Pancreas (tissue), 10 donors: ENCODE measurements around the gene ZCCHC18. TPM values are rescaled to one million over a fixed set of nuclear protein-coding genes. Genes with fewer than 3 reads are reported as not detected.
A peak's percentile ranks its signal among the peaks of the same experiment; 100 is the strongest.

Source experiments
- ATAC-seq, 4 donors: fragments of 200-7000 bp; cut with Tn5 transposase; one replicate each; pipeline versions ENCODE4 v1.8.0 to v1.9.1; 2020; ENCODE audit warnings: mild to moderate bottlenecking in 4 of 4, moderate library complexity in 4 of 4
- DNase-seq, 6 donors: peaks; one replicate each; pipeline ENCODE4 v3.0.0-alpha.2; 2020
- FAIRE-seq: peaks from 2 replicates; lab custom pipeline; 2012; peaks lifted over from hg19 to GRCh38; lab: Jason Lieb, UNC
- H3K27ac ChIP-seq, 4 donors: fragments of 200-600 bp; sonication (generic); 1 replicate in 3 of 4; 2 replicates in 1 of 4; pipeline versions ENCODE4 v1.5.0 to v1.8.0; 2020
- H3K27me3 ChIP-seq, 4 donors: fragments of 200-600 bp; one replicate each; pipeline ENCODE4 v1.8.0; 2021
- H3K36me3 ChIP-seq, 3 donors: fragments of 200-600 bp; sonication (generic) in 1 of 3; one replicate each; pipeline versions ENCODE4 v1.5.0 to v1.8.0; 2020 to 2021
- H3K4me1 ChIP-seq, 3 donors: fragments of 200-600 bp; one replicate each; pipeline ENCODE4 v1.8.0; 2021
- H3K4me3 ChIP-seq, 4 donors: fragments of 200-600 bp; sonication (generic) in 2 of 4; one replicate each; pipeline versions ENCODE4 v1.5.0 to v1.8.0; 2020 to 2021
- H3K9me3 ChIP-seq, 4 donors: fragments of 200-600 bp; one replicate each; pipeline ENCODE4 v1.8.0; 2021
- CTCF ChIP-seq, 4 donors: fragments of 200-600 bp; sonication (generic) in 3 of 4; IDR thresholded peaks; one replicate each; pipeline versions ENCODE4 v1.5.0 to v1.8.0; 2021; ENCODE audit warnings: antibody characterized with exemption in 4 of 4
- WGBS, 2 donors: extraction: QIAGEN DNeasy Blood & Tissue Kit; methylation state at CpG; one replicate each; pipeline ENCODE4 v1.1.7; 2013; 5-methylcytosine and 5-hydroxymethylcytosine counted together
- intact Hi-C, 3 donors: fragments of 100-400 bp; cut with DNase I; formaldehyde crosslinking; loops; one replicate each; pipeline versions ENCODE4 v1.11.1 to v1.14.2; 2022
- polyA plus RNA-seq, 2 donors: library from polyadenylated mRNA; stranded (reverse); fragments of 200-250 nt; gene quantifications; one replicate each; pipeline ENCODE4 v1.2.3, GENCODE V29; 2013
- total RNA-seq, 6 donors: library from RNA; stranded (reverse); fragmentation: NEBNext Ultra II Directional in 4 of 6; extraction: Animal tissue kit (Norgen Biotek cat#: 25700) in 4 of 6; gene quantifications; one replicate each; pipeline versions ENCODE4 v1.2.1 to v1.2.4, GENCODE V29; 2021 to 2023
- donor health status: healthy with polysubstance abuse.
- donor health status: DM: no; HTN: no; CAD: no; lungs with moderate emphysema.
- donor health status: DM: no; HTN: no; CAD: no.
- donor health status: control.
- donor health status: control.
- donor health status: Bipolar disorder and iron deficiency.
- donor health status: DM: yes; HTN: yes; CAD: no.
- donor health status: DM: no; HTN: no; CAD: no.
- donor health status: DM: no; HTN: no; CAD: no.
- donor health status: DM: yes; HTN: yes; CAD: no.

Gene ZCCHC18
- total and polyA plus RNA-seq, 8 donors: 0.05 to 6.2 (median 0.80) TPM

GRCh38 chrX:104084534-104085277 lies 27.6 kb upstream of the ZCCHC18 start:
- FAIRE-seq (no peak), ATAC-seq (no peak), DNase-seq (no peak)
- Histone ChIP-seq H3K27me3 (no peaks in the 10 kb centered on the region), H3K9me3 (no peaks in the 10 kb centered on the region), H3K4me3 (no peak overlapping the region), H3K36me3 (no peaks in the 10 kb centered on the region), H3K27ac (no peak overlapping the region), H3K4me1 (no peaks in the 10 kb centered on the region)
- TF ChIP-seq CTCF (IDR thresholded peaks at IDR 0.05): no peak
- intact Hi-C loops: no loop called here
- 54 to 66% methylated on average over 5 of the region's 5 CpGs for WGBS, 2 donors

GRCh38 chrX:104085477-104085876 lies 26.8 kb upstream of the ZCCHC18 start:
- H3K9me3 ChIP-seq: no peaks in the 10 kb centered on the region
- H3K36me3 ChIP-seq: no peaks in the 10 kb centered on the region
- FAIRE-seq (no peak), DNase-seq (peak in 1 of 6 donors; percentile 28), ATAC-seq (no peak)
- no peak overlapping the region for H3K4me3 ChIP-seq
- H3K4me1 ChIP-seq: no peaks in the 10 kb centered on the region
- WGBS, 2 donors: 76 to 82% methylated on average over 7 of the region's 7 CpGs
- intact Hi-C loops: no loop called here
- H3K27ac ChIP-seq: no peak overlapping the region
- TF ChIP-seq CTCF (IDR thresholded peaks at IDR 0.05): no peak
- no peaks in the 10 kb centered on the region for H3K27me3 ChIP-seq

GRCh38 chrX:104085919-104086318 lies 26.4 kb upstream of the ZCCHC18 start:
- no peak overlapping the region for H3K4me3 ChIP-seq
- H3K27ac ChIP-seq: no peak overlapping the region
- DNase-seq: peak in 1 of 6 donors; percentile 39
- no peaks in the 10 kb centered on the region for H3K27me3 ChIP-seq
- H3K36me3 ChIP-seq: no peaks in the 10 kb centered on the region
- H3K9me3 ChIP-seq: no peaks in the 10 kb centered on the region
- no peaks in the 10 kb centered on the region for H3K4me1 ChIP-seq
- intact Hi-C loops: no loop called here
- no peak for TF ChIP-seq CTCF (IDR thresholded peaks at IDR 0.05)
- 70 to 83% methylated on average over 7 of the region's 7 CpGs for WGBS, 2 donors
- FAIRE-seq: no peak
- no peak for ATAC-seq

- Histone ChIP-seq H3K27me3 (peaks cover 0 to 28% (median 5%) of the 10 kb centered on the region in 4 donors), H3K27ac (no peak overlapping the region), H3K36me3 (no peaks in the 10 kb centered on the region), H3K4me3 (no peak overlapping the region), H3K4me1 (no peaks in the 10 kb centered on the region), H3K9me3 (no peaks in the 10 kb centered on the region)
- TF ChIP-seq CTCF (IDR thresholded peaks at IDR 0.05): peak; percentile 40 to 58 (median 49)
- peak; percentile 99 for FAIRE-seq
- intact Hi-C loops: no loop called here
- 0 to 3% methylated on average over 4 of the region's 4 CpGs for WGBS, 2 donors
- DNase-seq: peak in 3 of 6 donors; percentile 29 to 60 (median 47)
- ATAC-seq: peak; percentile 60 to 94 (median 88)
Measured at GRCh38 chrX:104098151-104098808, 14.0 kb upstream of the ZCCHC18 start.

GRCh38 chrX:104098919-104099318 lies 13.4 kb upstream of the ZCCHC18 start:
- FAIRE-seq (no peak), ATAC-seq (no peak), DNase-seq (no peak)
- no peaks in the 10 kb centered on the region for H3K36me3 ChIP-seq
- no peak for TF ChIP-seq CTCF (IDR thresholded peaks at IDR 0.05)
- intact Hi-C loops: no loop called here
- no peak overlapping the region for H3K4me3 ChIP-seq
- peaks cover 0 to 28% (median 3%) of the 10 kb centered on the region in 4 donors for H3K27me3 ChIP-seq
- H3K9me3 ChIP-seq: no peaks in the 10 kb centered on the region
- H3K27ac ChIP-seq: no peak overlapping the region
- H3K4me1 ChIP-seq: no peaks in the 10 kb centered on the region
